ENCODE measurements around the gene MVB12B. TPM values are rescaled to one million over a fixed set of nuclear protein-coding genes. Genes with fewer than 3 reads are reported as not detected.

The MVB12B gene
- total RNA-seq, 1 donor, result 5.4 TPM

GRCh38 chr9:126443144-126443543 lies 116.5 kb downstream of the MVB12B start:
- Histone ChIP-seq H3K36me3 (ENCODE audit: insufficient read depth, low read length) (no peaks in the 10 kb centered on the region), H3K4me1 (ENCODE audit: insufficient read depth, low read length) (peaks cover 12% of the 10 kb centered on the region), H3K27me3 (ENCODE audit: insufficient read depth, low read length) (no peaks in the 10 kb centered on the region), H3K79me2 (ENCODE audit: insufficient read depth, low read length) (no peaks in the 10 kb centered on the region), H3K4me2 (ENCODE audit: insufficient read depth, low read length) (no peak overlapping the region), H3K27ac (ENCODE audit: low read depth, low read length) (no peak overlapping the region), H4K20me1 (ENCODE audit: insufficient read depth, low read length) (no peaks in the 10 kb centered on the region), H3K9me3 (ENCODE audit: low read depth, low read length) (no peaks in the 10 kb centered on the region), H3K4me3 (ENCODE audit: insufficient read depth, low read length) (no peak overlapping the region), H2AFZ (ENCODE audit: low read length) (no peak overlapping the region)
- no peak for DNase-seq (ENCODE audit: insufficient read length, low spot score, missing footprints)
- TF ChIP-seq, protein P1, sequence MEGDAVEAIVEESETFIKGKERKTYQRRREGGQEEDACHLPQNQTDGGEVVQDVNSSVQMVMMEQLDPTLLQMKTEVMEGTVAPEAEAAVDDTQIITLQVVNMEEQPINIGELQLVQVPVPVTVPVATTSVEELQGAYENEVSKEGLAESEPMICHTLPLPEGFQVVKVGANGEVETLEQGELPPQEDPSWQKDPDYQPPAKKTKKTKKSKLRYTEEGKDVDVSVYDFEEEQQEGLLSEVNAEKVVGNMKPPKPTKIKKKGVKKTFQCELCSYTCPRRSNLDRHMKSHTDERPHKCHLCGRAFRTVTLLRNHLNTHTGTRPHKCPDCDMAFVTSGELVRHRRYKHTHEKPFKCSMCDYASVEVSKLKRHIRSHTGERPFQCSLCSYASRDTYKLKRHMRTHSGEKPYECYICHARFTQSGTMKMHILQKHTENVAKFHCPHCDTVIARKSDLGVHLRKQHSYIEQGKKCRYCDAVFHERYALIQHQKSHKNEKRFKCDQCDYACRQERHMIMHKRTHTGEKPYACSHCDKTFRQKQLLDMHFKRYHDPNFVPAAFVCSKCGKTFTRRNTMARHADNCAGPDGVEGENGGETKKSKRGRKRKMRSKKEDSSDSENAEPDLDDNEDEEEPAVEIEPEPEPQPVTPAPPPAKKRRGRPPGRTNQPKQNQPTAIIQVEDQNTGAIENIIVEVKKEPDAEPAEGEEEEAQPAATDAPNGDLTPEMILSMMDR (IDR thresholded peaks at IDR 0.05; ENCODE audit: extremely low read depth, low read depth, low read length), result no peak

- no peak overlapping the region for H2AFZ ChIP-seq (ENCODE audit: low read length)
- TF ChIP-seq, protein P1 (IDR thresholded peaks at IDR 0.05; ENCODE audit: extremely low read depth, low read depth, low read length), result no peak
- no peak for DNase-seq (ENCODE audit: insufficient read length, low spot score, missing footprints)
- H3K4me3 ChIP-seq (ENCODE audit: insufficient read depth, low read length), result no peak overlapping the region
- H3K4me2 ChIP-seq (ENCODE audit: insufficient read depth, low read length), result no peak overlapping the region
- H3K9me3 ChIP-seq (ENCODE audit: low read depth, low read length), result no peaks in the 10 kb centered on the region
- no peaks in the 10 kb centered on the region for H4K20me1 ChIP-seq (ENCODE audit: insufficient read depth, low read length)
- H3K27ac ChIP-seq (ENCODE audit: low read depth, low read length), result no peak overlapping the region
- H3K36me3 ChIP-seq (ENCODE audit: insufficient read depth, low read length), result no peaks in the 10 kb centered on the region
- H3K4me1 ChIP-seq (ENCODE audit: insufficient read depth, low read length), result no peaks in the 10 kb centered on the region
- no peaks in the 10 kb centered on the region for H3K27me3 ChIP-seq (ENCODE audit: insufficient read depth, low read length)
- H3K79me2 ChIP-seq (ENCODE audit: insufficient read depth, low read length), result no peaks in the 10 kb centered on the region
Measured at GRCh38 chr9:126448136-126448535, 121.5 kb downstream of the MVB12B start.

- H2AFZ ChIP-seq (ENCODE audit: low read length), result no peak overlapping the region
- H4K20me1 ChIP-seq (ENCODE audit: insufficient read depth, low read length), result no peaks in the 10 kb centered on the region
- no peaks in the 10 kb centered on the region for H3K4me1 ChIP-seq (ENCODE audit: insufficient read depth, low read length)
- no peak for DNase-seq (ENCODE audit: insufficient read length, low spot score, missing footprints)
- no peaks in the 10 kb centered on the region for H3K27me3 ChIP-seq (ENCODE audit: insufficient read depth, low read length)
- H3K4me3 ChIP-seq (ENCODE audit: insufficient read depth, low read length), result no peak overlapping the region
- no peak overlapping the region for H3K27ac ChIP-seq (ENCODE audit: low read depth, low read length)
- H3K36me3 ChIP-seq (ENCODE audit: insufficient read depth, low read length), result no peaks in the 10 kb centered on the region
- no peaks in the 10 kb centered on the region for H3K79me2 ChIP-seq (ENCODE audit: insufficient read depth, low read length)
- H3K4me2 ChIP-seq (ENCODE audit: insufficient read depth, low read length), result no peak overlapping the region
- TF ChIP-seq, protein P1 (IDR thresholded peaks at IDR 0.05; ENCODE audit: extremely low read depth, low read depth, low read length), result no peak
- no peaks in the 10 kb centered on the region for H3K9me3 ChIP-seq (ENCODE audit: low read depth, low read length)
Measured at GRCh38 chr9:126448865-126449577, 122.4 kb downstream of the MVB12B start.

DNA sequence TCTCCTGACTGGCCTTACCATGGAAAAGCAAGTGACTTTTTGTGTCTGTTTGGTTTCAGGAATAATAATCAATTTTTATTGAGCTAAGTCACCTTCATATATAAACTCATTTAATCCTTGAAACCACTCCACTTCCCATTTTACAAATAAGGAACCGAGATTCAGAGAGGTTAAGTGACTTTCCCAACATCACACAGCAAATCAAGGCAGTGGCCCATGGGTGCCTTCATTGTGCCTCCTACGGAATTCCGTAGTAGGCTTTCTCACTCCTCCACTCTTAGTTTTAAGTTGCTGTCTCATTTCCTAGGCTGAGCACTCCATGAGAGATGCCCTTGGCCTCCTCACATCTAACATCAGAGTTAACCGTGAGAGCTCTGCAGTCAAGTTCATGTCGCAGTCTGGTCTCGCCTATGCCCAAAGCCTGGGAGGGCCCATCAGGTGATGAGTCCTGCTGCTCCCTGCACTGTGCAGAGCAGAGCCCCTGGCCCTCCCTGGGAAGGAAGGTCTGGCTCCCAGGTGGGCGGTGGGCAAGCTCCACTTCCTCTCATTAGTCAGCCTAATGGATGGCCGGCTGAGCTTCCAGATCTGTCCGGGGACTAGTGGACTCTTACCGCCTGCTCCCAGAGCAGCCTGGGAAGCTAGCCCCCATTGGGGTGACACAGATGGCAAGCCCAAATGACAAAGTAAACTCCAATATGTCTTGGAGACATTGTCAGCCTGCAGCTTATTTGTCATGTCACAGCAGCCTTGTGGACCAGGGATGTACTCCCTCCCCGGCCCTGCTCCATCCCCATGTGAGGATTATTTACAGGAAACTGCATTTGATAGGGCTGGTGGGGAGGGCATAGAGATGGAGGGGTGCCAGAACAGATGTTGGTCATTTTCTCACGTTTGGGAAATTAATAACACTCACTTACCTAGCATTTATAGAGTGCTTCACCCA lies 123.4 kb downstream of the MVB12B start:
- no peaks in the 10 kb centered on the region for H3K9me3 ChIP-seq (ENCODE audit: low read depth, low read length)
- no peaks in the 10 kb centered on the region for H4K20me1 ChIP-seq (ENCODE audit: insufficient read depth, low read length)
- no peak overlapping the region for H3K4me2 ChIP-seq (ENCODE audit: insufficient read depth, low read length)
- no peaks in the 10 kb centered on the region for H3K27me3 ChIP-seq (ENCODE audit: insufficient read depth, low read length)
- TF ChIP-seq, protein P1 (IDR thresholded peaks at IDR 0.05; ENCODE audit: extremely low read depth, low read depth, low read length), result no peak
- no peaks in the 10 kb centered on the region for H3K36me3 ChIP-seq (ENCODE audit: insufficient read depth, low read length)
- H2AFZ ChIP-seq (ENCODE audit: low read length), result no peak overlapping the region
- no peak for DNase-seq (ENCODE audit: insufficient read length, low spot score, missing footprints)
- H3K4me1 ChIP-seq (ENCODE audit: insufficient read depth, low read length), result no peaks in the 10 kb centered on the region
- no peak overlapping the region for H3K4me3 ChIP-seq (ENCODE audit: insufficient read depth, low read length)
- no peak overlapping the region for H3K27ac ChIP-seq (ENCODE audit: low read depth, low read length)
- no peaks in the 10 kb centered on the region for H3K79me2 ChIP-seq (ENCODE audit: insufficient read depth, low read length)
